22Rv1 (cell line): ENCODE results near the gene VAPB.

ENCODE experiments used
- CTCF ChIP-seq: fragments of 450-650 bp; IDR thresholded peaks from 2 replicates; pipeline ENCODE4 v1.5.1; 2017; ENCODE audit warnings: mild to moderate bottlenecking
- ZFX ChIP-seq: fragments of 450-650 bp; IDR thresholded peaks from 2 replicates; pipeline ENCODE4 v1.6.1; 2017; ENCODE audit warnings: antibody characterized with exemption, borderline replicate concordance

GRCh38 chr20:58461104-58461503, 72.1 kb downstream of the VAPB start:
- TF ChIP-seq CTCF, result no peak
- TF ChIP-seq ZFX, result no peak
